Right renal pelvis (tissue), 4 donors: Measurements from ENCODE around the gene RHCE. TPM values are rescaled to one million over a fixed set of nuclear protein-coding genes. Genes with fewer than 3 reads are reported as not detected.

Experiments used
- polyA plus RNA-seq, 4 donors: library from polyadenylated mRNA; unstranded; fragments of 120-200 nt; gene quantifications; one replicate each; pipeline ENCODE4 v1.2.1, GENCODE V29; 2013; ENCODE audit not compliant: insufficient read length in 4 of 4

RHCE gene
- polyA plus RNA-seq, 4 donors = 0.90 to 1.3 (median 1.2) TPM

Other genes with a start within 250 kb of the RHCE start
- gene SYF2, start 188.3 kb downstream of the RHCE start, polyA plus RNA-seq = 100 to 1,000 TPM; 109 to 123 (median 115) TPM
- 100 to 1,000 TPM; 106 to 213 (median 137) TPM for gene RSRP1, start 173.4 kb downstream of the RHCE start, polyA plus RNA-seq
- 1 to 10 TPM in 2 of 4 donors, under 1 TPM in 2; 0.51 to 1.3 (median 0.83) TPM for gene RHD, start 148.3 kb downstream of the RHCE start, polyA plus RNA-seq
- gene TMEM50A, start 82.5 kb downstream of the RHCE start, polyA plus RNA-seq = 100 to 1,000 TPM; 126 to 139 (median 137) TPM
- gene MACO1, start 10.1 kb upstream of the RHCE start, polyA plus RNA-seq = 10 to 100 TPM; 23.2 to 33.3 (median 30.4) TPM
- gene LDLRAP1, start 122.8 kb upstream of the RHCE start, polyA plus RNA-seq = 10 to 100 TPM; 13.2 to 14.7 (median 14.0) TPM
- gene MAN1C1, start 196.0 kb upstream of the RHCE start, polyA plus RNA-seq = 10 to 100 TPM; 16.2 to 18.7 (median 17.5) TPM